HL-60 (cell line): ENCODE measurements around the gene ERC2.
A peak's percentile ranks its signal among the peaks of the same experiment; 100 is the strongest.

Experiments used
- DNase-seq, 2 experiments: peaks; one replicate each; pipeline ENCODE4 v3.0.0-alpha.2; 2010 to 2020; ENCODE audit warnings: low read depth in 1 of 2, low spot score in 1 of 2
- H3K27ac ChIP-seq: fragments of 250-450 bp; sonication (Bioruptor Pico); replicated peaks from 2 replicates; pipeline ENCODE4 v1.5.1; 2020; ENCODE audit warnings: mild to moderate bottlenecking, moderate library complexity
- H3K27me3 ChIP-seq: fragments of 250-450 bp; sonication (Bioruptor Pico); 2 replicates; pipeline ENCODE4 v1.5.1; 2021; ENCODE audit warnings: mild to moderate bottlenecking, moderate library complexity; ENCODE audit not compliant: insufficient read depth, poor library complexity, severe bottlenecking
- H3K4me3 ChIP-seq: replicated peaks from 2 replicates; pipeline ENCODE4 v1.5.1; 2011; ENCODE audit warnings: mild to moderate bottlenecking, control low read depth, low read length; ENCODE audit not compliant: insufficient read depth
- GABPA ChIP-seq: IDR thresholded peaks from 2 replicates; pipeline ENCODE4 v1.6.1; 2012; ENCODE audit warnings: low read depth
- POLR2AphosphoS5 ChIP-seq: IDR thresholded peaks from 2 replicates; pipeline ENCODE4 v1.6.1; 2012; ENCODE audit warnings: low read depth
- REST ChIP-seq: IDR thresholded peaks from 2 replicates; pipeline ENCODE4 v1.6.1; 2012; ENCODE audit warnings: low read depth; ENCODE audit not compliant: insufficient replicate concordance
- SPI1 ChIP-seq: IDR thresholded peaks from 2 replicates; pipeline ENCODE4 v1.6.1; 2012; ENCODE audit warnings: low read depth, mild to moderate bottlenecking, borderline replicate concordance
- TF ChIP-seq, protein P1 (sequence below): IDR thresholded peaks from one replicate; pipeline ENCODE4 v1.5.1; 2011; ENCODE audit warnings: low read length, control low read depth, inconsistent platforms; ENCODE audit not compliant: insufficient read depth

The ERC2 gene

DNA sequence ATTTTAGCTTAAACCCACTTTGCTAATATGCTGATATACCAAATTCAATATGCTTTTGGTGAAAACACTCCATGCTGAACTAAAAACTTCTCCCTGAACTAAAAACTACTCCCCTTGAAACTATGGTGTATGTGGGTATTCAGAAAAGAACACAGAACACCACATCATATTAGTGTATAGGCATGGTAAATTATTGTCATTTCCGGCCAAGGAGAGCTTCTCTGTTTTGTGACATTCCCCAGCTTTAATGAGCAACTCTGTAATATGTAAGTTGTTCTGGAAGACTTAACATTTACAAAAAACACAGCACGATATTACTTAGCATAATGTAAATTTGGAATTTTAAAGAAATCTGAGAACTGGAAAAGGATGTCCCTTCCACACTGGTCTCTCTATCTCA lies 711.3 kb downstream of the ERC2 start:
- Histone ChIP-seq H3K27me3 (peaks cover 3% of the 10 kb centered on the region), H3K4me3 (no peak overlapping the region)

GRCh38 chr3:55755516-55756205 lies 712.6 kb downstream of the ERC2 start:
- no peak for TF ChIP-seq REST
- Histone ChIP-seq H3K4me3 (no peak overlapping the region), H3K27ac (no peak overlapping the region), H3K27me3 (peaks cover 3% of the 10 kb centered on the region)
- DNase-seq: no peak

More for the DNA sequence above, 711.3 kb downstream of the ERC2 start:
- no peak overlapping the region for H3K27ac ChIP-seq
- no peak for TF ChIP-seq REST
- no peak for DNase-seq

- DNase-seq: no peak
- no peak overlapping the region for H3K27ac ChIP-seq
- TF ChIP-seq SPI1: no peak
- TF ChIP-seq GABPA: no peak
- no peak for TF ChIP-seq POLR2AphosphoS5
- TF ChIP-seq, protein P1, sequence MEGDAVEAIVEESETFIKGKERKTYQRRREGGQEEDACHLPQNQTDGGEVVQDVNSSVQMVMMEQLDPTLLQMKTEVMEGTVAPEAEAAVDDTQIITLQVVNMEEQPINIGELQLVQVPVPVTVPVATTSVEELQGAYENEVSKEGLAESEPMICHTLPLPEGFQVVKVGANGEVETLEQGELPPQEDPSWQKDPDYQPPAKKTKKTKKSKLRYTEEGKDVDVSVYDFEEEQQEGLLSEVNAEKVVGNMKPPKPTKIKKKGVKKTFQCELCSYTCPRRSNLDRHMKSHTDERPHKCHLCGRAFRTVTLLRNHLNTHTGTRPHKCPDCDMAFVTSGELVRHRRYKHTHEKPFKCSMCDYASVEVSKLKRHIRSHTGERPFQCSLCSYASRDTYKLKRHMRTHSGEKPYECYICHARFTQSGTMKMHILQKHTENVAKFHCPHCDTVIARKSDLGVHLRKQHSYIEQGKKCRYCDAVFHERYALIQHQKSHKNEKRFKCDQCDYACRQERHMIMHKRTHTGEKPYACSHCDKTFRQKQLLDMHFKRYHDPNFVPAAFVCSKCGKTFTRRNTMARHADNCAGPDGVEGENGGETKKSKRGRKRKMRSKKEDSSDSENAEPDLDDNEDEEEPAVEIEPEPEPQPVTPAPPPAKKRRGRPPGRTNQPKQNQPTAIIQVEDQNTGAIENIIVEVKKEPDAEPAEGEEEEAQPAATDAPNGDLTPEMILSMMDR: no peak
- TF ChIP-seq REST: no peak
Measured at GRCh38 chr3:55752911-55753310, 715.4 kb downstream of the ERC2 start.

DNA sequence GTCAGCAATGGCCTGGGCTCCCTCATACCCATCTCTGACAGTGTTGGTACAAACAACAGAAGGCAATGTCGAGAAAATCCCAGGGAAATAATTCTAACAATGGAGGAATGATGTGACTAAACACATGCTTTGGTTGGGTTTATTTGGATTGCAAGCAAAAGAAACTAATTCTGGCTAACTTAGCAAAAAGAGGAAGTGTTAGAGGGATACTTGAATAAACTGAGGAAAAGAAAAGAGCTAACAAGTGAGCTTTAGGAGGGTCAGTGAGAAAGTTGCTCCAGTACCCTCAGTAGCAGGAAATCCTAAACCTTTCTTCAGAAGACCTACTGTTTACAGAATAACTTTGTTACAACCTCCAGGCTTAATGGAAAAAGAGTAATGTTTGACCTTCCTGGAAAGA lies 716.5 kb downstream of the ERC2 start:
- no peak for TF ChIP-seq GABPA
- peak; percentile 69 for TF ChIP-seq SPI1
- H3K27me3 ChIP-seq: peaks cover 3% of the 10 kb centered on the region
- no peak for DNase-seq
- H3K27ac ChIP-seq: no peak overlapping the region
- H3K4me3 ChIP-seq: no peak overlapping the region

More at GRCh38 chr3:55752911-55753310, 715.4 kb downstream of the ERC2 start:
- H3K27me3 ChIP-seq: peaks cover 3% of the 10 kb centered on the region
- H3K4me3 ChIP-seq: no peak overlapping the region

DNA sequence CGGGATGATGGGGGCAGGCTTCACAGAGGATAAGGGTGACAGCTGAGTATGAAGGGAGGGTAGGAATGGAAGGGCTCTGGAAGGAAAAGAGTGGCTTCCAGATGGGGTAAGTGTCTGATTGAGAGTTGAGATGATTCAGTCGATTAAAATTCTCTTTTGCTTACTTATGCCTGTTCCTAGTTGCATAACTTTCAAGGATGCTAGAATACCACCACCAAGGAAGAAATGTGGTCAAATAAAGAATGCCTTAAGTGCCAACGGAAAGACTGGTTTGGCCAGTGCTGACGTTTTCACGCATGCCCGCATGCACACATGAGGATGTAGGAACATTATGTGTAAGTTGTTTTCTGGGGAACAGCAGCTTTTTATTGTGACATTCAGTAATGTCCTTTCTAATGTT lies 717.7 kb downstream of the ERC2 start:
- H3K27me3 ChIP-seq: peaks cover 2% of the 10 kb centered on the region
- no peak overlapping the region for H3K4me3 ChIP-seq
- no peak overlapping the region for H3K27ac ChIP-seq
- DNase-seq: no peak
- TF ChIP-seq REST (no peak), POLR2AphosphoS5 (no peak)
- TF ChIP-seq, protein P1: no peak
